ENCODE results near the gene MB. TPM values are rescaled to one million over a fixed set of nuclear protein-coding genes. Genes with fewer than 3 reads are reported as not detected.

Gene MB
- polyA plus RNA-seq, 3 donors = not detected

- no peak for TF ChIP-seq CTCF (IDR thresholded peaks at IDR 0.05)
- no peak overlapping the region for H3K27ac ChIP-seq (ENCODE audit: low read depth in 1 of 2, low read length in 2 of 2)
- peaks cover 23 to 27% of the 10 kb centered on the region in 2 donors for H3K4me1 ChIP-seq (ENCODE audit: control insufficient read depth in 1 of 2, insufficient read depth in 2 of 2, low read length in 2 of 2)
- Mint-ChIP-seq H3K27ac (peak overlapping the region in 1 of 7 donors; percentile 78), H3K4me1 (peaks cover 27% of the 10 kb centered on the region), H3K4me3 (no peak overlapping the region), H3K27me3 (ENCODE audit: low read depth in 3 of 3) (peaks cover 5 to 8% (median 7%) of the 10 kb centered on the region in 3 donors), H3K9me3 (peaks cover 0 to 1% (median under 1%) of the 10 kb centered on the region in 7 donors), H3K36me3 (no peaks in the 10 kb centered on the region)
- no peaks in the 10 kb centered on the region for H4K20me1 ChIP-seq (ENCODE audit: insufficient read depth, low read length)
- no peak overlapping the region for H3K4me2 ChIP-seq (replicated peaks; ENCODE audit: extremely low read depth, low read length, poor library complexity, severe bottlenecking)
- DNase-seq = no peak
- intact Hi-C loops (cut with micrococcal nuclease) = no loop called here
- no peaks in the 10 kb centered on the region for H3K79me2 ChIP-seq (ENCODE audit: insufficient read depth, low read length)
- H3K27me3 ChIP-seq (ENCODE audit: control insufficient read depth in 2 of 2, insufficient read depth in 2 of 2, low read length in 2 of 2) = no peaks in the 10 kb centered on the region
- WGBS (ENCODE audit: insufficient coverage) = 100% methylated on average over 2 of the region's 14 CpGs
- no peak overlapping the region for H3K4me3 ChIP-seq (replicated peaks in 1 of 3; ENCODE audit: low read depth in 2 of 3, low read length in 3 of 3)
- H3K36me3 ChIP-seq (replicated peaks in 1 of 2; ENCODE audit: control insufficient read depth in 1 of 2, insufficient read depth in 2 of 2, low read length in 2 of 2) = no peaks in the 10 kb centered on the region
- H3K9ac ChIP-seq (ENCODE audit: insufficient read depth, low read length, poor library complexity, severe bottlenecking) = no peak overlapping the region
- peaks cover 0 to under 1% of the 10 kb centered on the region in 2 donors for H3K9me3 ChIP-seq (replicated peaks in 1 of 2; ENCODE audit: control insufficient read depth in 1 of 2, insufficient read depth in 1 of 2, low read length in 2 of 2)
- H2AFZ ChIP-seq (ENCODE audit: insufficient read depth, low read depth, low read length, poor library complexity, severe bottlenecking) = no peak overlapping the region
These were observed 25.3 kb downstream of the MB start for GRCh38 chr22:35591714-35592417.

GRCh38 chr22:35590634-35591295 is 26.4 kb downstream of the MB start:
- H3K4me3 ChIP-seq (replicated peaks in 1 of 3; ENCODE audit: low read depth in 2 of 3, low read length in 3 of 3) = no peak overlapping the region
- WGBS (ENCODE audit: insufficient coverage) = 35% methylated on average over 6 of the region's 13 CpGs
- H3K4me1 ChIP-seq (ENCODE audit: control insufficient read depth in 1 of 2, insufficient read depth in 2 of 2, low read length in 2 of 2) = peaks cover 23 to 27% of the 10 kb centered on the region in 2 donors
- H3K27me3 Mint-ChIP-seq (ENCODE audit: low read depth in 3 of 3) = peaks cover 4 to 8% (median 7%) of the 10 kb centered on the region in 3 donors
- no peaks in the 10 kb centered on the region for H3K36me3 Mint-ChIP-seq
- no peaks in the 10 kb centered on the region for H3K79me2 ChIP-seq (ENCODE audit: insufficient read depth, low read length)
- H3K9me3 ChIP-seq (replicated peaks in 1 of 2; ENCODE audit: control insufficient read depth in 1 of 2, insufficient read depth in 1 of 2, low read length in 2 of 2) = peaks cover 0 to 5% of the 10 kb centered on the region in 2 donors
- DNase-seq = peak in 2 of 3 donors; percentile 7 to 28
- H3K36me3 ChIP-seq (replicated peaks in 1 of 2; ENCODE audit: control insufficient read depth in 1 of 2, insufficient read depth in 2 of 2, low read length in 2 of 2) = no peaks in the 10 kb centered on the region
- no peak for TF ChIP-seq CTCF (IDR thresholded peaks at IDR 0.05)
- H3K9me3 Mint-ChIP-seq = peaks cover 0 to 5% (median 4%) of the 10 kb centered on the region in 7 donors
- intact Hi-C loops (cut with micrococcal nuclease) = no loop called here
- no peak overlapping the region for H3K9ac ChIP-seq (ENCODE audit: insufficient read depth, low read length, poor library complexity, severe bottlenecking)
- H4K20me1 ChIP-seq (ENCODE audit: insufficient read depth, low read length) = no peaks in the 10 kb centered on the region
- no peak overlapping the region for H2AFZ ChIP-seq (ENCODE audit: insufficient read depth, low read depth, low read length, poor library complexity, severe bottlenecking)
- no peak overlapping the region for H3K4me3 Mint-ChIP-seq
- H3K27ac Mint-ChIP-seq = no peak overlapping the region
- no peak overlapping the region for H3K4me2 ChIP-seq (replicated peaks; ENCODE audit: extremely low read depth, low read length, poor library complexity, severe bottlenecking)
- no peaks in the 10 kb centered on the region for H3K27me3 ChIP-seq (ENCODE audit: control insufficient read depth in 2 of 2, insufficient read depth in 2 of 2, low read length in 2 of 2)
- no peak overlapping the region for H3K27ac ChIP-seq (ENCODE audit: low read depth in 1 of 2, low read length in 2 of 2)
- H3K4me1 Mint-ChIP-seq = peaks cover 27% of the 10 kb centered on the region
